Measurements from ENCODE around the gene DYSF. TPM values are rescaled to one million over a fixed set of nuclear protein-coding genes. Genes with fewer than 3 reads are reported as not detected.
A peak's percentile ranks its signal among the peaks of the same experiment; 100 is the strongest.

The DYSF gene
- total RNA-seq, 1 experiment from 2014 or later = 2.2 TPM

DNA sequence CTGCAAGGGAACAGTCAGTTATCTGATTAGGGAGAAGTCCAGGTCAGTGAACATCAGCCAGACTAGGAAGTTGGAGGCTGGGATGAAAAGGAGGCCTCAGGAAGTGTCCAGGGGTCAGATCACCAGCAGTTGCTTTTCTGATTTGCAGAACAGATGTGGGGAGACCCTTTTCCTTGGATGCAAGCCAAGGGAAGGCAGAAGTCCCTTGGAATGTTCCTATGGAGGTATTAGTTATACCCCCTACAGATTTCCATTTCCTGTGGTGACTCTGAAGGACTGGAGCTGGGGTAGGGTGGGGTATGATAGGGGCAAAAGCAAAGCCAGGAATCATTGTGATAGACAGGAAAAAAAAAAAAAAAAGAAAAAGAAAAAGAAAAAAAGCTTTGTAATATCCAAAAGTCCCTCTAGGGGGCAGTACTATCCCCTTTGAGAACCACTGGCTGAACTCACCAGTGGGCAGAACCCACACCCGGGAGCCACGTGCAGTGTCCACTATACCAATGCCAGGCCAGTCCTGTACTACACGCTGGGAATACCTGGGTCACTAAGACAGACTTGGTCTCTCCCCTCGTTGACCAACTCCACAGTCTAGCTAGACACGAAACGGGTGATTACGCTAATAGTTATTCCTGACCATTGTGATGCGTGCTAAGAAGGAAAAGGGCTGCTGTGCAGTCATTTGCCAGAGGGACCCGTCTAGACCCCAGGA, 7.4 kb downstream of the DYSF start:
- Histone ChIP-seq H3K36me3 (ENCODE audit: control insufficient read depth, insufficient read depth, low read length) (no peaks in the 10 kb centered on the region; the same call in 1 of the 2 replicates), H3K27me3 (replicated peaks; ENCODE audit: control insufficient read depth, insufficient read depth, low read length) (no peaks in the 10 kb centered on the region), H3K4me1 (peaks cover 11% of the 10 kb centered on the region), H3K9me3 (no peaks in the 10 kb centered on the region; the same call in 1 of the 2 replicates), H3K4me3 (ENCODE audit: low read depth, low read length) (no peak overlapping the region)
- CTCF ChIA-PET = interaction anchor here (0.6 to 1.4 kb wide), 8 partner anchors 8 to 234 kb away, joined by 3 to 19 read pairs (median 4); partner anchors contain the start of gene PAIP2B
- Mint-ChIP-seq H3K27ac (ENCODE audit: unreplicated experiment) (no peak overlapping the region), H3K4me3 (ENCODE audit: unreplicated experiment) (no peak overlapping the region), H3K4me1 (ENCODE audit: low read depth, unreplicated experiment) (peaks cover 8% of the 10 kb centered on the region), H3K9me3 (ENCODE audit: unreplicated experiment) (no peaks in the 10 kb centered on the region), H3K36me3 (ENCODE audit: insufficient read depth, unreplicated experiment) (no peaks in the 10 kb centered on the region), H3K27me3 (ENCODE audit: insufficient read depth, unreplicated experiment) (no peaks in the 10 kb centered on the region)
- peak in 1 of 2 experiments; percentile 24 for DNase-seq
- intact Hi-C loops (cut with micrococcal nuclease; ENCODE audit: unreplicated experiment) = loop anchor here (1.0 kb wide), 1 partner anchor 50 kb away; no protein-coding TSS in a partner anchor
- TF ChIP-seq, protein P1, sequence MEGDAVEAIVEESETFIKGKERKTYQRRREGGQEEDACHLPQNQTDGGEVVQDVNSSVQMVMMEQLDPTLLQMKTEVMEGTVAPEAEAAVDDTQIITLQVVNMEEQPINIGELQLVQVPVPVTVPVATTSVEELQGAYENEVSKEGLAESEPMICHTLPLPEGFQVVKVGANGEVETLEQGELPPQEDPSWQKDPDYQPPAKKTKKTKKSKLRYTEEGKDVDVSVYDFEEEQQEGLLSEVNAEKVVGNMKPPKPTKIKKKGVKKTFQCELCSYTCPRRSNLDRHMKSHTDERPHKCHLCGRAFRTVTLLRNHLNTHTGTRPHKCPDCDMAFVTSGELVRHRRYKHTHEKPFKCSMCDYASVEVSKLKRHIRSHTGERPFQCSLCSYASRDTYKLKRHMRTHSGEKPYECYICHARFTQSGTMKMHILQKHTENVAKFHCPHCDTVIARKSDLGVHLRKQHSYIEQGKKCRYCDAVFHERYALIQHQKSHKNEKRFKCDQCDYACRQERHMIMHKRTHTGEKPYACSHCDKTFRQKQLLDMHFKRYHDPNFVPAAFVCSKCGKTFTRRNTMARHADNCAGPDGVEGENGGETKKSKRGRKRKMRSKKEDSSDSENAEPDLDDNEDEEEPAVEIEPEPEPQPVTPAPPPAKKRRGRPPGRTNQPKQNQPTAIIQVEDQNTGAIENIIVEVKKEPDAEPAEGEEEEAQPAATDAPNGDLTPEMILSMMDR (IDR thresholded peaks at IDR 0.05; ENCODE audit: insufficient read depth in 1 of 2, low read depth in 1 of 2, low read length in 1 of 2, severe bottlenecking in 1 of 2, unreplicated experiment in 1 of 2) = peak in 1 of 2 experiments; percentile 63
- BruUV-seq (replicated peaks) = no TSS peak
- POLR2A ChIA-PET = no interaction called here

DNA sequence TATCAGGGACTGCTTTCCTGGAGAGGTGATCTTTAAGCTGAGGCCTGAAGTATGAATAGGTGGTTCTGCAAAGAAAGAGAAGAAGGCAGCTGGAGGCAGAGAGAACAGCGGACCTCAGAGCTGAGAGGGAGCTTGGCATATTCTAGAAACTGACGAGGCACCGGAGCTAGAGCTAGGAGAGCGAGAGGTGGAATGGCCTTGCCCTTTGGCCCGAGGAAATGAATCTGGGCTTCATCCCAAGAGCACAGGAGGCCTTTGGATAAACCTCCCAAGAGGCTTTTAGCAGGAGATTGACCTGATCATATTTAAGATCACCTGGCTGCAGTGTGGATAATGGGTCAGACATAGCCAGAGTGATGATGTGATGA, 7.9 kb downstream of the DYSF start:
- no peak overlapping the region for H3K27ac Mint-ChIP-seq (ENCODE audit: unreplicated experiment)

DNA sequence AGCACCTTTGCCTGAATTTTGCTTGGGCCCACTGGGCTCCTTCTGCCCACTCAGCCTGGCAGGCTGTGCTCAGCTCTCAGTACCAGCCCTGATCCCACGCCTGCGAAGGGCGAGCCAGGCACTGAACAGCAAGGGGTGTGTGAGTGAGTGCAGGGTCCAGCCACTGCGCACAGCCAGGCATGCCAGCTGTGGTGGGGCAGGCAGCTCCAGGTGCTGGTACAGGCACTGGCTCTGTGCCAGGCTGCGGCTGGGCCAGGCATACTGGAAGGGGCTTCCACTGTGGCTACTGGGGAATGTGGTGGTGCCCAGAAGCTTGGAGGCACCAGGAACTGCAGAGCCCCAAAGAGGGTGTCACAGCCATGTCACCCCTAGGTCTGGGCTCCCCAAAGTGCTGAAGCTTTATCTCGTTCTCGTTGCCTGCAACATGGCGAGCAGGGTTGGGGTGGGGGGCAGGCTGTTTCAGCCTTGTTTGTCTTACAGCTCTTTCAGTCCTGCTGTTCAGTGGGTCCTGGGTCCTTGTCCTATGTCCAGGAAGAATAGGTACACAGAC, 8.8 kb downstream of the DYSF start:
- Mint-ChIP-seq H3K9me3 (ENCODE audit: unreplicated experiment) (no peaks in the 10 kb centered on the region), H3K4me3 (ENCODE audit: unreplicated experiment) (no peak overlapping the region), H3K4me1 (ENCODE audit: low read depth, unreplicated experiment) (peaks cover 3% of the 10 kb centered on the region), H3K27ac (ENCODE audit: unreplicated experiment) (no peak overlapping the region), H3K36me3 (ENCODE audit: insufficient read depth, unreplicated experiment) (no peaks in the 10 kb centered on the region), H3K27me3 (ENCODE audit: insufficient read depth, unreplicated experiment) (peaks cover 3% of the 10 kb centered on the region)
- no peaks in the 10 kb centered on the region for H3K4me1 ChIP-seq
- no peaks in the 10 kb centered on the region; the same call in 1 of the 2 replicates for H3K9me3 ChIP-seq
- ChIA-PET CTCF (no interaction called here), POLR2A (no interaction called here)
- no peaks in the 10 kb centered on the region for H3K27me3 ChIP-seq (replicated peaks; ENCODE audit: control insufficient read depth, insufficient read depth, low read length)
- no peak for DNase-seq
- H3K36me3 ChIP-seq (ENCODE audit: control insufficient read depth, insufficient read depth, low read length) = no peaks in the 10 kb centered on the region; the same call in 1 of the 2 replicates
- no peak overlapping the region for H3K4me3 ChIP-seq (ENCODE audit: low read depth, low read length)
- TF ChIP-seq, protein P1 (IDR thresholded peaks at IDR 0.05; ENCODE audit: insufficient read depth in 1 of 2, low read depth in 1 of 2, low read length in 1 of 2, severe bottlenecking in 1 of 2, unreplicated experiment in 1 of 2) = no peak
- BruUV-seq (replicated peaks) = no TSS peak
- intact Hi-C loops (cut with micrococcal nuclease; ENCODE audit: unreplicated experiment) = no loop called here

More for the DNA sequence above, 7.9 kb downstream of the DYSF start:
- Histone ChIP-seq H3K27me3 (replicated peaks; ENCODE audit: control insufficient read depth, insufficient read depth, low read length) (no peaks in the 10 kb centered on the region), H3K4me3 (ENCODE audit: low read depth, low read length) (no peak overlapping the region), H3K4me1 (peaks cover 6% of the 10 kb centered on the region), H3K9me3 (no peaks in the 10 kb centered on the region; the same call in 1 of the 2 replicates), H3K36me3 (ENCODE audit: control insufficient read depth, insufficient read depth, low read length) (no peaks in the 10 kb centered on the region; the same call in 1 of the 2 replicates)
- H3K9me3 Mint-ChIP-seq (ENCODE audit: unreplicated experiment) = no peaks in the 10 kb centered on the region
- no TSS peak for BruUV-seq (replicated peaks)
- no peak for DNase-seq
- intact Hi-C loops (cut with micrococcal nuclease; ENCODE audit: unreplicated experiment) = loop anchor here (1.0 kb wide), 1 partner anchor 49 kb away; no protein-coding TSS in a partner anchor
- H3K4me3 Mint-ChIP-seq (ENCODE audit: unreplicated experiment) = no peak overlapping the region
- TF ChIP-seq, protein P1 (IDR thresholded peaks at IDR 0.05; ENCODE audit: insufficient read depth in 1 of 2, low read depth in 1 of 2, low read length in 1 of 2, severe bottlenecking in 1 of 2, unreplicated experiment in 1 of 2) = no peak
- ChIA-PET POLR2A (no interaction called here), CTCF (interaction anchor here (1.0 to 1.4 kb wide), 6 partner anchors 8 to 234 kb away, joined by 3 to 19 read pairs (median 4); partner anchors contain the start of gene PAIP2B)
- peaks cover 3% of the 10 kb centered on the region for H3K4me1 Mint-ChIP-seq (ENCODE audit: low read depth, unreplicated experiment)
- H3K36me3 Mint-ChIP-seq (ENCODE audit: insufficient read depth, unreplicated experiment) = no peaks in the 10 kb centered on the region
- no peaks in the 10 kb centered on the region for H3K27me3 Mint-ChIP-seq (ENCODE audit: insufficient read depth, unreplicated experiment)

Data from Caco-2 (cell line).